Measurements from ENCODE around the gene PARD3B.

Gene PARD3B

DNA sequence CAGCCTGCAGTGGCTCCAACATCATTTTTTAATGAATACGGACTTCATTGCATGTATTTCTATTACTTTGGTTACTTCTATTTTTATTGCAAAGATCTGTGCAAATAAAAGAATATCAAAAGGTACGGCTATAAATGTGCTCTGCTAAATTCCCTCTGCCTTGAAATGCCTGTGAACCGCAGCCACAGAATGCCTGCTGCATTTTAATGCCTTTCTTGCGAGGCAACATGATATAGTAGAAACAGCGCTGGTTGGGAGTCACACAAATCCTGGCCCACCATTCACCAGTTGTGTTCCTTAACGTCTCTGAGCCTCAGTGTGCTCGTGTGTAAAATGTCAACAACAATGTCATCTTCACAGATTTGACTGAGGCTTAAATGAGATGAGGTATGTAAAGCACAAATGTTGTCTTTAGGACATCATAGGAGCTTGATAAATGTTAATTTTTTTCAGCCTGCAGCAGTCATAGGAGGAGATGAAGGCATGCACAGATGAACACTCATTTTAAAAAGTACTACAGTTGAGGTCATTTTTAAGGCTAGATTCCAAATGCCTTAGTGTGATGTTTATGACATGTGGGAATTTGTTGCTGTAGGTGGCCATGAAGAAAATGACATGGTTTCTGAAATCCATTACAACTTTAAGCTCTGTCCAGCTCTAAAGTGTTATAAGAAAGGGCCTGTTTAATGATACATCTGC, 949.4 kb downstream of the PARD3B start:
- DNase-seq, result no peak

DNA sequence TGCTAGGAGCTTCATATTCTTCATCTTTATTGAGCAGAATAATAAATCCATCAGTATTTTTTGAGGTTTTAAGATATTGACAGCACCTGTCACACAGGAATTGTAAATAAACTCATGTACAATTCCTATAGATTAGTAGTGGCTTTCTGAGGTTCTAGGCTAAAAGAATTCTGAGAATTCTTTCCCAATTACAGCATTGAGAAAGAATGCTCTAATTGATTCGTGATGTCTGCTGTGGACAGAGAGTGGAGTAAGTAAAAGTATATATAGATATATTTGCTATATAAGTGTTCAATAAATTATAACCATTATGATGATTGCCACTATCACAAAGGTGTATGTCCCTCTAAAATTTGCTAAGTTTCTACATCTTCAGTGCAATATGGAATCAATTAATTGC, 950.5 kb downstream of the PARD3B start:
- DNase-seq, result no peak

- no peak for DNase-seq
Measured at GRCh38 chr2:205496370-205496769, 951.1 kb downstream of the PARD3B start.

- no peak for DNase-seq
Measured at GRCh38 chr2:205496772-205497171, 951.5 kb downstream of the PARD3B start.

DNA sequence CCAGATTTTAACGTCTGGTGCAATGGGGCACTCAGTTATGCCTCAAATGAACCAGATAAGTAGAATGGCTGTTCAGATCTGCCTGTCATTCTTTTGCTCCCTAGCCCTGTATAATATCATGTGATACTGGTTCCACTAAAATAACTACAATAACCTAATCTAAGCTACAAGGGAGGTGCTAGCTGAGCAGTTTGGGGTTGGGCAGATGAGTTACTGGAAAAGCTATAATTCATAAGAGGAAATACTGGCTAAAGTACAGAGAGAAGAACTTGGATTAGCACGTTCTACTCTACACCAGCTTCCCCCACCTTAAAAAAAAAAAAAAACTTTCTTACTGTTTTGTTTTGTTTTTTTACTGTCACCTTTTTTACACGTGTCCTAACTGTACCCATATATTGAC, 953.7 kb downstream of the PARD3B start:
- DNase-seq, result no peak

GRCh38 chr2:205500065-205500464, 954.8 kb downstream of the PARD3B start:
- no peak for DNase-seq

GRCh38 chr2:205500951-205501350, 955.7 kb downstream of the PARD3B start:
- no peak for DNase-seq

GRCh38 chr2:205501826-205502225, 956.6 kb downstream of the PARD3B start:
- DNase-seq, result no peak

- DNase-seq, result no peak
Measured at GRCh38 chr2:205505371-205505770, 960.1 kb downstream of the PARD3B start.

DNA sequence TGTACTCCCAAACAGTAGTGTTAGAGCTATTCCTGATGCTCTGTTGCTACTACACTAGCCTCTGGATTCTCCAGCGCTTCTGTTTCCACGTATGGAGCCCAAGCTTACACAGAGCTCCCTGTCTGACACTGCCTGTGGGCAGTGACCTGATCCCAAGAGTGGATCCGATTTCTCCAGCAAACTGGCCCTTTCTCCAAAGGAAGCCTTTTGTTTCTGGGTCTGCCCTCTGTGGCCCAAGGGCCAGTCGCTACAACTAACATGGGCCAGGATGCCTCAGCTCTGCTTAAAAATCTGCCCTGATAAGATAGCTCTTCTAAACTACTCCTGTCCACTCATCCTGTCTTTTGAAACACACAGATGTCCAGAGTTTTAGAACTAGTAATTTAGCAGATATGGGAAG, 964.4 kb downstream of the PARD3B start:
- DNase-seq, result no peak

DNA sequence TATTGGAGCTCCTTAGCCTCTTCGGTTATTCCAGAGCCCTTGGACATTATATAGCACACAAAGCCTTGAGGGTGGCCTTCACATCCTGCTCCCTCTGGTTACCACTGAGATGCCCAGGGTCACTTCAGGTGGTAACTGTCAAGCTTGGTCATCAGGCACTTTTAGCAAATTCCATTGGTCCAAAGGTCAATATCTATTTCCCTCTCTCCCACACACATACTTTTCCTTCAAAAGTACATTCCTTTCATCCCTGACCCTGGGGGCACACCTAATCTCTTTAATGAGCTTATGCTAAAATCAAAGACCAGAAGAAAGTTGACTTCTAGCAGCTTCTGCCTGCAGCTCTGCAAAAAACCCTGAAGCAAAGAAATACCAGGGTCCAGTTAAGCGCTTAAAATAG, 965.1 kb downstream of the PARD3B start:
- DNase-seq, result no peak

DNA sequence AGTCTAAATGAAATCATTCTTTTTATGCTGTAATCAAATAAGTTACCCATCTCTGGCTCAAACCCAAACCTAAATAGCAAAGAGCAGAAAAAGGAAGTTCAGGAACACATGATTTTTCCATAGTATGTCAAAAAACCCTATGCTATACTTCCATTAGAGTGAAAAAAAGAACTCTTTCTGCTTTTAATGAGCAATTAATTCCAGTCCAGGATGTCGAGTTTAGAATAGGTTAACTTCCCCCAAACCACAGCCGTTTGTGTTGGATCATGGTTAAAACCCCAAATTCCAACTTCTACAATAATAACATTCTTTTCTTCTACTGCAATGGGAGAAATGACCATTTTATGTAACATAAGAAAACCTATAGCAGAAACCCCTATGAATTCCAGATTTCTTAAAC, 965.9 kb downstream of the PARD3B start:
- DNase-seq, result no peak

- no peak for DNase-seq
Measured at GRCh38 chr2:205511641-205512040, 966.4 kb downstream of the PARD3B start.

GRCh38 chr2:205520311-205520710, 975.0 kb downstream of the PARD3B start:
- DNase-seq, result no peak

- no peak for DNase-seq
Measured at GRCh38 chr2:205524656-205525055, 979.4 kb downstream of the PARD3B start.

DNA sequence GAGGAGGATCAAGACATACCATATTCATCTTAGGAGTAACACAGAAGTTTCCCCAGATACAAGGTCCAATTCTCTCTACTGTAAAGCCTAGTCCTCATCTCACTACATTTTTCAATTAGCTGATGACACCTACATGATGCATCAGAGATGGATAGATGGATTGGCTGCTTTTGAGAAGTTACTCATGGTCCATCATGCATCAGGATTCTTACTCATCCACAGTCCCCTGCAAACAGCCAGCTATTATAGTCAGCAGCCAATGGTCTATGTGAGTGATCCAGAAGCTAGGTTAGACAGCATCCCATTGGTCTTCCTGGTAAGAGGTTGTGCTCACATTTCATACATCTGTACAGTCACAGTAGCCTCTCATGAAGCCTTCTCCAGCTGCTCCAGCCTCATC, 982.5 kb downstream of the PARD3B start:
- no peak for DNase-seq

GRCh38 chr2:205531072-205531471, 985.8 kb downstream of the PARD3B start:
- no peak for DNase-seq

GRCh38 chr2:205531489-205532148, 986.3 kb downstream of the PARD3B start:
- no peak for DNase-seq

DNA sequence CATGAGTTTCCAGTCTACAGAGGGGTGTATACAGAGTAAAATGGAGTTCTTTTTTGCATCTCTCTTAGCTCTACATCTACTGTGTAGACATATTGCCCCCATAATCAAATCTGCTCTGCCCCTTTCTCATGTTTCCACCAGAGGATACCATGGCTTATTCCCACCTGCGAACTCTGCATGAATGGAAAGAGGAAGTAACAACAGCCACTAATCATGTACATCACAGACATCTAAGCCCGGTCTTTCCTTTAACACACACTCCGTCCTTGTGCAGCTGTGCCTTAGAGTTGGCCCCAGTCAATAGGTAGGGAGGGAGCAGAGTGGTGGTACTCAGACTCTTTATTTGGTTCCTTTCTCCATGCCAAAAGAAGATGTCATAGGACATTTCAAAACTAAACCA, 989.7 kb downstream of the PARD3B start:
- no peak for DNase-seq

GRCh38 chr2:205539603-205540002, 994.3 kb downstream of the PARD3B start:
- no peak for DNase-seq

- DNase-seq, result no peak
Measured at GRCh38 chr2:205540036-205540435, 994.8 kb downstream of the PARD3B start.

- DNase-seq, result no peak
Measured at GRCh38 chr2:205543262-205543843, 998.1 kb downstream of the PARD3B start.

- no peak for DNase-seq
Measured at GRCh38 chr2:205543937-205544702, 998.8 kb downstream of the PARD3B start.
